GM20431 (cell line): ENCODE data around the gene INPP5J.
"Not testable (repeated sequence)": the region's sequence is repeated elsewhere in the genome, so short reads cannot be mapped to it uniquely, and the experiment has no call there.

Source experiments
- in situ Hi-C: fragments of 300-500 bp; cut with MseI, MboI; formaldehyde crosslinking; loops from one replicate; pipeline ENCODE4 v1.15.0; 2020; ENCODE audit warnings: low sequenced_read_pairs; ENCODE audit not compliant: unreplicated experiment

The INPP5J gene

GRCh38 chr22:31086703-31087330 lies 35.9 kb upstream of the INPP5J start:
- in situ Hi-C loops = loop anchor here (10.0 kb wide), 1 partner anchor 142 kb away; no protein-coding TSS in a partner anchor

GRCh38 chr22:31087744-31088215 lies 35.0 kb upstream of the INPP5J start:
- in situ Hi-C loops = loop anchor here (10.0 kb wide), 1 partner anchor 143 kb away; no protein-coding TSS in a partner anchor

GRCh38 chr22:31088233-31088986 lies 34.4 kb upstream of the INPP5J start:
- in situ Hi-C loops = loop anchor here (10.0 kb wide), 1 partner anchor 144 kb away; no protein-coding TSS in a partner anchor

DNA sequence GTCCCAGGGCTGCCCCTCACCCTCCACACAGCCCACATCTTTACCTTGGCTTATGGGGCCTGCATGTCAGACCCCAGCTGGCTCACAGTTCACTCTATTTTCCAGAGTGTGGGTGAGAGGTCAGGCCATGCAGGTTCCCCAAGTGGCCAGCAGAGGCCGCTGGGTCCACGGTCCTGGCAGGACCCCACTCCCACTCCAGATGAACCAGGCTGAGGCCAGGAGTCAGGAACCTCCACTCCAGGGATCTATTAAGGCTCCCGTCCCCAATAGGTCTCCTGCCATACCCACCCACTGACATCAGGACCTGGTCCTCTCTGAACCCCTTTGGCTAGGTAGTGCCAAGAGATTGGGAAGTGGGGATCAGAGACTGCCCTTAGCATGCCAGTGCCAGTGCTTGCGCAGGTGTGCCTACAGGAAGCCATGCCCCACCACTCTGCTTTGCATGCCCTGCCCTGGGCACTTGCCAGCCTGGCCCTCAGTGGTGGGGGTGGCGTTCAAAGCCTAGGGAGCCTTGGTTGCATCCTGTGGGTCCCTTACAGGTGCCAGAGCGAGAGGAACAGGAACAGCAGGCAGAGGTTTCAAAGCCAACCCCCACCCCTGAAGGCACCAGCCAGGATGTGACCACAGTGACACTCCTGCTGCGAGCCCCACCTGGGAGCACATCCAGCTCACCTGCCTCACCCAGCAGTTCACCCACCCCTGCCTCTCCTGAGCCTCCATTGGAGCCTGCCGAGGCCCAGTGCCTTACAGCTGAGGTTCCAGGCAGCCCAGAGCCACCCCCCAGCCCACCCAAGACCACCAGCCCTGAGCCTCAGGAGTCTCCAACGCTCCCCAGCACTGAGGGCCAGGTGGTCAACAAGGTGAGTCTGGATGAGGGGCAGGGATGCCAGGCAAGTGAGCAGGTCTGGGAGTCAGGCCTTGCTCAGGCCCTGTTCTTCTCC lies 33.3 kb upstream of the INPP5J start:
- in situ Hi-C loops = loop anchor here (10.0 kb wide), 1 partner anchor 145 kb away; no protein-coding TSS in a partner anchor

DNA sequence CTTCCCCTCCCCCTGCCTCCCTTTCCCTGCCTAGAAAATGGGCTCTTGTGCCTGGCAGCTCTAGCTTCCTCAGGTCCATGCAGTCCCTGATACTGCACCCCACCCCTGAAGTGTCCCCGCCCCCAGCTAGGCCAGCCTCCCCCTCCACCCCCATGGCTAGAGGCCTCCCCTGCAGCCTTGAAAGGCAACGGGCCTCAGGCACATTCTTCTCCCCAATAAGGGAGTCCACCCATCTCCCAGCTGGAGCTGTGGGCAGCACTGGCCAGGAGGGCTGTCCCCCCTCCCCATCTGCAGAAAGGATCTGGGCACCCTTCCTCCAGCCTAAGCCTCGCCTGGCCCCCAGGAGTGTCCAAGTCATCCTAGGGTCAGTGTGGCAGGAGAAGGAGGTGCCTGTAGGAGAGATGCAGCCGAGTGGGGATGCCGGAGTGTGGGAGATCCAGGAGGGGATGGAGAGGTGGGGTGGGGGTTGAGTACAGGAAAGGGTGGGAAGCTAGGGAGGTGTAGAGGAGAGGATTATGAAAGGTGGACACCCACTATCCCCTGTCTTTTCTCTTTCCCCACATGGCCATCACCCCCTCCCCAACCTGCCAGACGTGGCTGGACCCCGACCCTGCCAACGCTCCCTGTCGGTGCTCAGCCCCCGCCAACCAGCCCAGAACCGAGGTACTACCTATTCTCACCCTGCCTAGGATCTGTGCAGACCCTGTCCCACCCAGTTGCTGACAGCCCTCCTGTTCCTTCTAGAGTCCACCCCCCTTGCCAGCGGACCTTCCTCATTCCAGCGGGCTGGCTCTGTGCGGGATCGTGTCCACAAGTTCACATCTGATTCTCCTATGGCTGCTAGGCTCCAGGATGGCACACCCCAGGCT lies 32.3 kb upstream of the INPP5J start:
- in situ Hi-C loops = no loop called here

DNA sequence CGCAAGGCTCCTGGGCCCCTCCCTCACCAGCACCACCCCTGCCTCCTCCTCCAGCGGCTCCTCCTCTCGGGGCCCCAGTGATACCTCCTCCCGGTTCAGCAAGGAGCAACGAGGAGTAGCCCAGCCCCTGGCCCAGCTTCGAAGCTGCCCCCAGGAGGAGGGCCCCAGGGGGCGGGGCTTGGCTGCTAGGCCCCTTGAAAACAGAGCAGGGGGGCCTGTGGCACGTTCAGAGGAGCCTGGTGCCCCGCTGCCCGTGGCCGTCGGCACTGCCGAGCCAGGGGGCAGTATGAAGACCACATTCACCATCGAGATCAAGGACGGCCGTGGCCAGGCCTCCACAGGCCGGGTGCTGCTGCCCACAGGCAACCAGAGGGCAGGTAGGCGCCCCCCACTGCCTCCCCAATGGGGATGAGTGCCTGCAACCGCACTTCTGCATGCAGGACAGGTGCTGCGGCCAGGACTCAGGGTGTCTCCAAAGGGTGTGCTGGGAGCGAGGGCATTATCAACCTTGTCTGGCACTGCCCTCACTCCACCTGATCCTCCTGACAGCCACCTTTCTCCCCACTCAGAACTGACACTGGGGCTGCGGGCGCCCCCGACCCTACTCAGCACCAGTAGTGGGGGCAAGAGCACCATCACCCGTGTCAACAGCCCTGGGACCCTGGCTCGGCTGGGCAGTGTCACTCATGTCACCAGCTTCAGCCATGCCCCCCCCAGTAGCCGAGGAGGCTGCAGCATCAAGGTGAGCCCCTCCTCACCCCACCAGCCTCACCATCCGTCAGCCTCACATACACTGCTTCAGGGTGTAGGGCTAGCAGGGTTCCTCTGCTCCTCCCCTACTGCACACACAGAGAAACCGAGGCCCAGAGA lies 31.4 kb upstream of the INPP5J start:
- in situ Hi-C loops = no loop called here

DNA sequence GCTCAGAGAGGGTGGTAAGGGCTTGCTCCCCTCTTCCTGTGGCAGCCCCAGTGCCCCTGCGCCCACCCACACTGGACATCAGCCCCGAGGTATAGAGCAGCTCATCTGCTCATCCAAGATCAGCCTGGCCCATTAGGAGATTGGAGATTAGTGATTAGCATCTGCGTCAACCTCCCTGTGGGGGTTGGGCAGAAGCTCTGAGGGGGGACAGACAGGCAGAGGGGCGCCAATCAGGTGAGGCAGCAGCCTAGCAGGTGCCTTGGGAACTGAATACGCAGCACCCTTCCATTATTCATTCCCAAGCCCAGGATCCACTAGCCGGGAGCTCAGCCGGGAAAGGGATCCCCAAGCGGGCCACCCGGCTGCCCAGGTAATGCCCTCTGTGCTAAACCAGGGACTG lies 30.6 kb upstream of the INPP5J start:
- in situ Hi-C loops = no loop called here

- in situ Hi-C loops = no loop called here
Observed at GRCh38 chr22:31093086-31093850, 29.5 kb upstream of the INPP5J start.

DNA sequence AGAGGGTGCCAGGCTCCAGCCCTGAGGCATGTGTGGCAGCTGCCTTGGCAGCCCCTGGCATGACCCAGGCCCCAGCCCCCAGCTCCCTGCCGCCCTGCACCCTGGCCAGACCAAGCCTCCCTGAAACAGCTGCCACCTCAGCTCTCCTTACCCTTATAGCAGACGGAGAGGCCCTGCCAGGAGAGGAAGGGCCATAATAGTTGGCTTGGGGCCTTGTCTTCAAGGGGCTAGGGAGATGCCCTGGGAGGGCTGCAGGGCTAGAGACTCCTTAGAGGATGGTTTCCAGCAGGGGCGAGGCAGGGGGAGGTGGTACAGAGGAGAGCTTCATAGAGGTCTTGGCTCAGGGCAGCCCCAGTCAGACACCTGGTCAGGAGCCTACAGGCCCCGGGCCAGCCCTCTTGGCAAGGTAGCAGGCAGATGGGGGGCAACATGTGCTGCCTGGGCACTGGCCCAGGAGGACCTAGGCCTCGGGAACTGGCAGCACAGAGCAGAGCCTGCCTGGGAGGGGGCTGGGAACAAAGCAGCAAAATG lies 28.7 kb upstream of the INPP5J start:
- in situ Hi-C loops = no loop called here

- in situ Hi-C loops = no loop called here
Observed at GRCh38 chr22:31094741-31095140, 28.0 kb upstream of the INPP5J start.

- in situ Hi-C loops = no loop called here
Observed at GRCh38 chr22:31095637-31096249, 27.0 kb upstream of the INPP5J start.

- in situ Hi-C loops = no loop called here
Observed at GRCh38 chr22:31096657-31097279, 26.0 kb upstream of the INPP5J start.

DNA sequence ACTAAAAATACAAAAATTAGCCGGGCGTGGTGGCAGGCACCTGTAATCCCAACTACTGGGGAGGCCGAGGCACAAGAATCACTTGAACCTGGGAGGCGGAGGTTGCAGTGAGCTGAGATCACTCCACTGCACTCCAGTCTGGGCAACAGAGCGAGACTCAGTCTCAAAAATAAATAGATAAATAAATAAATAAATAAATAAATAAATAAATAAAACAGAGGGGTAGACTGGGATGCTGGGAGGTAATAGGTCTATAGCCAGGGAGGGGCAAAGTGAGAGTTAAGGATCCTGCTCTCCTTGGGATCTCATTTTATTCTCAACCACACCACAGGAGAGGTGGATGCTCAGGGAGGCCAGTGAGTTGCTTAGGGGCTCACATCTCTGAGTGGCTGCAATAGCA lies 25.2 kb upstream of the INPP5J start:
- in situ Hi-C loops = not testable (repeated sequence)

DNA sequence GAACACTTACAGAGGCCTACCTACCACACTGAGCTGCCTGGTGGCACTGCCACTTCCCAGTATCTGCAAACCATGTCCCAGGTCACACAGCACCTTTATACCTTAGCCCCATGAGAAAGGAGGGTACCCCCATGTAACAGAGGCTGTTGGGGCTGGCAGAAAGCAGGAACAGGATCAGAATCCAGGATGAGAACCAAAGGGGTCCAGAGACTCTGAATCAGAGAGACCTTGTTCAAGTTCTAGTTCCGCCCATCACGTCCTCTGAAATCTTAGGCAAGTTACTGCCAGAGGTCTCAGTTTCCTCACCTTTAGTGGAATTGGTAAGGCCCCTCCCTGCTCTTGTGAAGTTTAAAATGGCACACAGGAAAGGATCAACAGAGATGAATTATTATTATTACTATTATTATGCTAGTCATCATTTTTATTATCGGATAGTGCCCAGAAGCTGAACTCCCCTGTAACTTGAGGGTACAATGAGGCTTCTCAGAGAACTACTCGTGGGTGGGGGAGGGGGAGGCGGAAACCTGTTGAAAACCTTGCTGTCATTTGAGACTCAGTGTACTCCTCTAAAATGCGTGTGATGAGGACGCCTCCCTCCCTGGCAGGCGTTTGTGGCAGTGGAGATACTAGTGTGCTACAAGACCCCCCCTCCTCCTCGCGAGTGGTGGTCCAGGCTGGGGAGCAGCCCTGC lies 24.7 kb upstream of the INPP5J start:
- in situ Hi-C loops = no loop called here

- in situ Hi-C loops = no loop called here
Observed at GRCh38 chr22:31098632-31099110, 24.1 kb upstream of the INPP5J start.

DNA sequence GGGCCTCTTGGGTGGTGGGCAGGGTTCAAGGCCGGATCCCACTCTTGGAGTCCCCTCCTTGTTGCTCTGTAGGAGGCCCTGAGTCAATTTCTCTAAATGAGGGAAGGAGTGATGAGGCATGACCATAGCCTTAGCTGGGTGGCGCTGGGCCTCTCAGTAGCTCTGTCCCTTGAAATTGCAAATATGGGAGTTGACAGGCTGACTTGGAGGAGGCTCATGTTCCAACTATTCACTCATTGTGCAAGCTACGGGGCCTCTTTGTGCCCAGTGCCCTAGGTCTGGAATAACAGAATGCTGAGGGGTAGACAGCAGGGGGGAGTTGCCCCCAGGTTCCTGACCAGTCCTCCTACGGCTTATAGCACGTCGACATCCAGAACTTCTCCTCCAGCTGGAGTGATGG lies 23.4 kb upstream of the INPP5J start:
- in situ Hi-C loops = no loop called here
